ENCODE results near the gene FBXL14.

- no peak for TF ChIP-seq CTCF (IDR thresholded peaks at IDR 0.05; ENCODE audit: insufficient read depth, low read length, poor library complexity, severe bottlenecking)
- TF ChIP-seq EZH2phosphoT487 (conservative IDR thresholded peaks at IDR 0.05; ENCODE audit: low read length) = no peak
Measured at GRCh38 chr12:1595026-1595561, 713 bp upstream of the FBXL14 start.

Data from SU-DHL-6 (cell line).